KOPT-K1 (cell line): Measurements from ENCODE around the gene CYB561.

Experiments
- H3K27ac ChIP-seq: fragments of 200-600 bp; sonication (generic); 2 replicates; pipeline ENCODE4 v1.5.1; 2016; ENCODE audit warnings: antibody characterized with exemption, mild to moderate bottlenecking, low read depth, low read length; ENCODE audit not compliant: poor library complexity, severe bottlenecking
- H3K36me3 ChIP-seq: fragments of 200-600 bp; sonication (generic); 2 replicates; pipeline ENCODE4 v1.5.1; 2017; ENCODE audit warnings: antibody characterized with exemption, mild to moderate bottlenecking, low read length, moderate library complexity; ENCODE audit not compliant: insufficient read depth
- H3K9me3 ChIP-seq: fragments of 200-600 bp; sonication (generic); 2 replicates; pipeline ENCODE4 v1.5.1; 2017; ENCODE audit warnings: antibody characterized with exemption, low read length, mild to moderate bottlenecking; ENCODE audit not compliant: insufficient read depth, poor library complexity, severe bottlenecking

The CYB561 gene

GRCh38 chr17:63419949-63420867 lies 25.9 kb downstream of the CYB561 start:
- Histone ChIP-seq H3K36me3 (no peaks in the 10 kb centered on the region), H3K9me3 (no peaks in the 10 kb centered on the region), H3K27ac (no peak overlapping the region)

GRCh38 chr17:63419398-63419797 lies 26.7 kb downstream of the CYB561 start:
- H3K9me3 ChIP-seq: no peaks in the 10 kb centered on the region
- H3K36me3 ChIP-seq: no peaks in the 10 kb centered on the region
- no peak overlapping the region for H3K27ac ChIP-seq

GRCh38 chr17:63418540-63418939 lies 27.6 kb downstream of the CYB561 start:
- no peaks in the 10 kb centered on the region for H3K36me3 ChIP-seq

GRCh38 chr17:63414222-63414621 lies 31.9 kb downstream of the CYB561 start:
- Histone ChIP-seq H3K9me3 (no peaks in the 10 kb centered on the region), H3K36me3 (no peaks in the 10 kb centered on the region), H3K27ac (no peak overlapping the region)

More at GRCh38 chr17:63418540-63418939, 27.6 kb downstream of the CYB561 start:
- Histone ChIP-seq H3K9me3 (no peaks in the 10 kb centered on the region), H3K27ac (no peak overlapping the region)

- Histone ChIP-seq H3K9me3 (no peaks in the 10 kb centered on the region), H3K27ac (no peak overlapping the region), H3K36me3 (no peaks in the 10 kb centered on the region)
Measured at GRCh38 chr17:63413128-63413527, 33.0 kb downstream of the CYB561 start.

GRCh38 chr17:63412234-63412633 lies 33.9 kb downstream of the CYB561 start:
- H3K27ac ChIP-seq: no peak overlapping the region
- no peaks in the 10 kb centered on the region for H3K9me3 ChIP-seq
- H3K36me3 ChIP-seq: no peaks in the 10 kb centered on the region

- Histone ChIP-seq H3K9me3 (no peaks in the 10 kb centered on the region), H3K27ac (no peak overlapping the region), H3K36me3 (no peaks in the 10 kb centered on the region)
Measured at GRCh38 chr17:63407741-63408330, 38.3 kb downstream of the CYB561 start.

- no peaks in the 10 kb centered on the region for H3K9me3 ChIP-seq
- no peaks in the 10 kb centered on the region for H3K36me3 ChIP-seq
- no peak overlapping the region for H3K27ac ChIP-seq
Measured at GRCh38 chr17:63406689-63407330, 39.3 kb downstream of the CYB561 start.

GRCh38 chr17:63405741-63406261 lies 40.3 kb downstream of the CYB561 start:
- H3K36me3 ChIP-seq: no peaks in the 10 kb centered on the region
- no peaks in the 10 kb centered on the region for H3K9me3 ChIP-seq
- no peak overlapping the region for H3K27ac ChIP-seq

GRCh38 chr17:63405020-63405419 lies 41.1 kb downstream of the CYB561 start:
- Histone ChIP-seq H3K27ac (no peak overlapping the region), H3K36me3 (no peaks in the 10 kb centered on the region), H3K9me3 (no peaks in the 10 kb centered on the region)

GRCh38 chr17:63402431-63403212 lies 43.5 kb downstream of the CYB561 start:
- no peak overlapping the region for H3K27ac ChIP-seq
- no peaks in the 10 kb centered on the region for H3K9me3 ChIP-seq
- H3K36me3 ChIP-seq: no peaks in the 10 kb centered on the region

- Histone ChIP-seq H3K27ac (no peak overlapping the region), H3K36me3 (no peaks in the 10 kb centered on the region), H3K9me3 (no peaks in the 10 kb centered on the region)
Measured at GRCh38 chr17:63399856-63400255, 46.2 kb downstream of the CYB561 start.

GRCh38 chr17:63399316-63399715 lies 46.8 kb downstream of the CYB561 start:
- no peaks in the 10 kb centered on the region for H3K36me3 ChIP-seq
- no peaks in the 10 kb centered on the region for H3K9me3 ChIP-seq
- no peak overlapping the region for H3K27ac ChIP-seq

- no peak overlapping the region for H3K27ac ChIP-seq
- no peaks in the 10 kb centered on the region for H3K9me3 ChIP-seq
- no peaks in the 10 kb centered on the region for H3K36me3 ChIP-seq
Measured at GRCh38 chr17:63398680-63399079, 47.4 kb downstream of the CYB561 start.
